GM23248 (cell line): ENCODE results near the gene PLD5. TPM values are rescaled to one million over a fixed set of nuclear protein-coding genes. Genes with fewer than 3 reads are reported as not detected.

ENCODE experiments used
- DNase-seq: peaks from one replicate; pipeline ENCODE4 v3.0.0-alpha.2; 2015
- H2AFZ ChIP-seq: fragments of 200-600 bp; sonication (generic); 2 replicates; pipeline ENCODE4 v1.6.1; 2016; ENCODE audit warnings: antibody characterized with exemption
- H3F3A ChIP-seq: fragments of 200-600 bp; sonication (generic); 2 replicates; pipeline ENCODE4 v1.6.1; 2016; ENCODE audit warnings: mild to moderate bottlenecking, antibody characterized with exemption, mixed run types; ENCODE audit not compliant: insufficient read depth
- H3K27ac ChIP-seq: fragments of 200-600 bp; sonication (generic); 2 replicates; pipeline ENCODE4 v1.5.1; 2016; ENCODE audit warnings: mild to moderate bottlenecking
- H3K27me3 ChIP-seq: fragments of 200-600 bp; sonication (generic); replicated peaks from 2 replicates; pipeline ENCODE4 v1.6.1; 2016; ENCODE audit warnings: mild to moderate bottlenecking; ENCODE audit not compliant: insufficient read depth
- H3K36me3 ChIP-seq: fragments of 200-600 bp; sonication (generic); 2 replicates; pipeline ENCODE4 v1.6.1; 2016; ENCODE audit warnings: low read depth, mild to moderate bottlenecking
- H3K4me1 ChIP-seq: fragments of 200-600 bp; sonication (generic); 2 replicates; pipeline ENCODE4 v1.6.1; 2016; ENCODE audit warnings: mild to moderate bottlenecking; ENCODE audit not compliant: insufficient read depth
- H3K4me2 ChIP-seq: fragments of 200-600 bp; sonication (generic); one replicate; pipeline ENCODE4 v1.6.1; 2016; ENCODE audit warnings: mild to moderate bottlenecking; ENCODE audit not compliant: unreplicated experiment
- H3K4me3 ChIP-seq: fragments of 200-600 bp; sonication (generic); 2 replicates; pipeline ENCODE4 v1.5.1; 2016; ENCODE audit warnings: mild to moderate bottlenecking
- H3K79me2 ChIP-seq: fragments of 200-600 bp; sonication (generic); 2 replicates; pipeline ENCODE4 v1.6.1; 2016; ENCODE audit warnings: mild to moderate bottlenecking; ENCODE audit not compliant: insufficient read depth
- H3K9ac ChIP-seq: fragments of 200-600 bp; sonication (generic); 2 replicates; pipeline ENCODE4 v1.6.1; 2016; ENCODE audit warnings: mild to moderate bottlenecking
- H3K9me2 ChIP-seq: fragments of 200-600 bp; sonication (generic); 2 replicates; pipeline ENCODE4 v1.6.1; 2016; ENCODE audit warnings: mixed run types, mild to moderate bottlenecking, moderate library complexity; ENCODE audit not compliant: insufficient read depth
- H3K9me3 ChIP-seq: fragments of 200-600 bp; sonication (generic); one replicate; pipeline ENCODE4 v1.6.1; 2017; ENCODE audit warnings: low read depth
- H4K20me1 ChIP-seq: fragments of 200-600 bp; sonication (generic); 2 replicates; pipeline ENCODE4 v1.6.0; 2016; ENCODE audit not compliant: insufficient read depth
- EZH2 ChIP-seq: fragments of 200-600 bp; sonication (generic); IDR thresholded peaks from 2 replicates; pipeline ENCODE4 v1.6.1; 2018; ENCODE audit warnings: antibody characterized with exemption, mild to moderate bottlenecking; ENCODE audit not compliant: insufficient read depth, poor library complexity, severe bottlenecking
- EZH2phosphoT487 ChIP-seq: fragments of 200-600 bp; sonication (generic); IDR thresholded peaks from 2 replicates; pipeline ENCODE4 v1.6.1; 2018; ENCODE audit warnings: antibody characterized with exemption, moderate library complexity, mild to moderate bottlenecking, low read depth; ENCODE audit not compliant: insufficient read depth
- WGBS, 2 experiments: methylation state at CpG; one replicate each; pipeline ENCODE4 v1.1.6; 2015 to 2017; ENCODE audit warnings: low lambda C conversion rate in 2 of 2, low coverage in 1 of 2; ENCODE audit errors: missing lambda C conversion rate in 2 of 2; 5-methylcytosine and 5-hydroxymethylcytosine counted together
- in situ Hi-C: fragments of 300-500 bp; cut with MboI; formaldehyde crosslinking; loops from 2 replicates; pipeline ENCODE4 v1.15.0; 2020
- polyA plus RNA-seq: library from polyadenylated mRNA; unstranded; fragments of >200 nt; fragmentation: Nextera tagmentation; extraction: Ambion mirVana; gene quantifications from 2 replicates; pipeline ENCODE4 v1.2.1, GENCODE V29; 2016
- total RNA-seq: library from RNA; depleted of rRNA; stranded (reverse); fragments of >200 nt; shearing (Covaris generic); gene quantifications from 2 replicates; pipeline ENCODE4 v1.2.3, GENCODE V29; 2014

PLD5 gene
- total and polyA plus RNA-seq, 2 experiments from 2014 or later, result 0.14 TPM; not detected in 1

DNA sequence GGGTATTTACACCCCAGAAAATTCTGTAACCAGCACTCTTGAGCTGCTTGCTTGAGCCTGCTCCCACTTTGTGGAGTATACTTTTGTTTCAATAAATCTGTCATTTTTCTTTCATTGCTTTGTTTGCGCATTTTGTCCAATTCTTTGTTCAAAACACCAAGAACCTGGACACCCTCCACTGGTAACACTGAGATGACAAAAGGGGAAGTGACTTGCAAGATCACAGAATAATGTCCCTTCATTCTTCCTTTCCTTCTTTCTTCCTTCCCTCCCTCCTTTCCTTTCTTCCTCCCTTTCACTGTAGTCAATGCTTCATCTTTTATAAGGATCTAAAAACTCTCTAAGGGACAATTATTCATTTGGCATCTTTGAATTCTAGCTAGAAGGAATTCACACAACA is 391.1 kb downstream of the PLD5 start:
- Histone ChIP-seq H4K20me1 (no peaks in the 10 kb centered on the region), H3K79me2 (no peaks in the 10 kb centered on the region), H3K27me3 (no peaks in the 10 kb centered on the region), H2AFZ (no peak overlapping the region), H3K27ac (no peak overlapping the region), H3K36me3 (no peaks in the 10 kb centered on the region), H3K4me2 (no peak overlapping the region), H3F3A (no peaks in the 10 kb centered on the region), H3K9me2 (no peaks in the 10 kb centered on the region), H3K9ac (no peak overlapping the region), H3K4me1 (no peaks in the 10 kb centered on the region), H3K9me3 (no peaks in the 10 kb centered on the region), H3K4me3 (no peak overlapping the region)
- TF ChIP-seq EZH2phosphoT487 (no peak), EZH2 (no peak)
- in situ Hi-C loops, result no loop called here
- 57 to 78% methylated on average over 1 of the region's 1 CpG for WGBS, 2 experiments
- no peak for DNase-seq

DNA sequence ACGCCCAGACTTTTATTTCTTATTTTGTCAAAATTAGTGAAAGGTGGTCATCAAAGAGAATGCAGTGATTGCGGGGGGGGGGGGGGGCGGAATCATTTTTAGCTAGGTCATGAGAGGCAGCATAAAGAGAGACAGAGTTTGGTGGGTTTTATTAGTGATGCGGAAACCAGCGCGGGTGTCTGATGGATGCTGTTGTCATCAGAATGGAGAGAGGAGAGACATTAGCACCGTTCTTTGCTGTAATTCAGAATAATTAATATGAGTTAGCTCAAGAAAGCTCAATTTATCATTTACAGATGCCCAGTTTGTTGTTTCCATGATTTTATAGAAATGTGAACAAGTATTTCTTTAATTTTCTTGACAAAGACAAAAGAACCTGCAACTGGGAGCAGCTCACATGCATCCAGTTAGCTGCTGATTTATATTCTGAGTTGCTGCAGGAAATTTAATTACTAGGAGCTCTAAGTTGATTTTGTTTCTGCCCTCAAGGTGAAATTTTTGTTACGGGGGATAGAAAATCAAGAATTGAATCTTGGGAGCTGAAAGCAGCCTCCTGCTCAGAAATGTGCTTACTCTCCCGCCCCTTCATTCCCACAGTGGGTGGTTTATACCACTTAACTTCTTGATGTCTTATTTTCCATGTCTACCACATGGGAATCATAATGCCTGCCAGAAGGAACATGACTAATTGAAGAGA is 392.2 kb downstream of the PLD5 start:
- Histone ChIP-seq H3K79me2 (no peaks in the 10 kb centered on the region), H3K9ac (no peak overlapping the region), H3F3A (no peaks in the 10 kb centered on the region), H3K36me3 (no peaks in the 10 kb centered on the region), H3K9me2 (no peaks in the 10 kb centered on the region), H4K20me1 (no peaks in the 10 kb centered on the region), H3K27ac (no peak overlapping the region), H3K4me3 (no peak overlapping the region), H2AFZ (no peak overlapping the region), H3K4me1 (no peaks in the 10 kb centered on the region), H3K27me3 (no peaks in the 10 kb centered on the region), H3K9me3 (no peaks in the 10 kb centered on the region), H3K4me2 (no peak overlapping the region)
- no peak for DNase-seq
- in situ Hi-C loops, result no loop called here
- no peak for TF ChIP-seq EZH2phosphoT487
- TF ChIP-seq EZH2, result no peak
- 1 to 9% methylated on average over 8 to 9 of the region's 9 CpGs for WGBS, 2 experiments

DNA sequence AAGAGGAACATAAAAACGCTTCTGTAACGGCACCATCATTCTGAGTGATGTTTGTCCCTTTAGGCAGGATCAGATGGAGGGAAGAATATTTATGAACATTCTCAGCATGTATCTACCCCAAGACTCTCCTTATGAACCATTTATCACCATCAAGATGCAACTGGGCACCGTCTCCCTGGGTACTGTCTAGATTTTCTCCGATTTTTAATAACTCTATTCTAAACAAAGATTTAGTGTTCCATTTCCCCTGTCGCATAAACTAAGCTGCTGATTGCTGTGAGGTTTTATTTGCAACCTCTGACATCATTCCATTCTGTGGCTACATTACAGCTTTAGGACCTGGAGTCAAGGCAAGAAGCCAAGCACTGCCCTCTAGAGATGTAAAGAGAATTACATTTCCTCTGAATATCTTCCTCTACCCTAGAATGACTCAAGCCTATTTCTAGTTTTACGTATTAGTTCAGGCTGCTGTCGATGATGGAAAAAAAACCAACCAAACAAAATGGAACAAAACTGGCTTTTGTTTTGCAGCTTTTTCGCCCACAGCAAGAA is 395.5 kb downstream of the PLD5 start:
- Histone ChIP-seq H3K4me2 (no peak overlapping the region), H2AFZ (no peak overlapping the region), H3K27me3 (no peaks in the 10 kb centered on the region), H3K4me3 (no peak overlapping the region), H3K4me1 (no peaks in the 10 kb centered on the region), H3K9ac (no peak overlapping the region), H3K27ac (no peak overlapping the region), H3K9me3 (no peaks in the 10 kb centered on the region), H3K36me3 (no peaks in the 10 kb centered on the region), H3K79me2 (no peaks in the 10 kb centered on the region), H4K20me1 (no peaks in the 10 kb centered on the region), H3K9me2 (no peaks in the 10 kb centered on the region), H3F3A (no peaks in the 10 kb centered on the region)
- DNase-seq, result peak; percentile 23
- WGBS, 2 experiments, result 45% methylated on average over 8 of the region's 8 CpGs
- TF ChIP-seq EZH2phosphoT487 (no peak), EZH2 (no peak)
- in situ Hi-C loops, result no loop called here

DNA sequence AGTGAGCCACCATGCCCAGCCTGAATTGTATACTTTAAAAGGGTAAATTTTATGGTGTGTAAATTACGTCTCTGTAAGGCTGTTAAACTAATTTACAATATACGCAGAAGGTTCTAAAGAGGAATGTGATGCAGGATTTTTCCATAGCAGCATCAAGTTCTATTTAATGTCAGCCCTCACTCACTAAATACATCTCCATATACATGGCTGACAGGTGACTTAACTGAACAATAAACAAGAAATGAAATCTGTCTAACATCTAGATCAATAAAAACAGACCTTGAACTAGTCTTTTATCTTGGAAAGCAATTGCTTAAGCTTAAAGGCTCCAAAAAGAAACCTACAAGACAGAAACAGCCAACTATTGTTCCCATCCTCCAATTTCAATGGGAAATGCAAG is 404.1 kb downstream of the PLD5 start:
- 25 to 35% methylated on average over 2 of the region's 2 CpGs for WGBS, 2 experiments
- DNase-seq, result no peak
- Histone ChIP-seq H3K27ac (no peak overlapping the region), H3K9me2 (no peaks in the 10 kb centered on the region), H3K9me3 (no peaks in the 10 kb centered on the region), H3K4me2 (no peak overlapping the region), H2AFZ (no peak overlapping the region), H3F3A (no peaks in the 10 kb centered on the region), H3K9ac (no peak overlapping the region), H3K4me1 (no peaks in the 10 kb centered on the region), H3K4me3 (no peak overlapping the region), H4K20me1 (no peaks in the 10 kb centered on the region), H3K79me2 (no peaks in the 10 kb centered on the region), H3K36me3 (no peaks in the 10 kb centered on the region), H3K27me3 (no peaks in the 10 kb centered on the region)
- in situ Hi-C loops, result no loop called here
- TF ChIP-seq EZH2phosphoT487 (no peak), EZH2 (no peak)
